SKM-1 treated with dmso at 0.1 percent for 144 hours (cell line): ENCODE data around the gene LPAR2.
"Not testable (repeated sequence)": the region's sequence is repeated elsewhere in the genome, so short reads cannot be mapped to it uniquely, and the experiment has no call there.

Source experiments
- DNase-seq: peaks from one replicate; lab custom pipeline; 2025; ENCODE audit not compliant: unreplicated experiment; lab: John Stamatoyannopoulos, UW

The LPAR2 gene

DNA sequence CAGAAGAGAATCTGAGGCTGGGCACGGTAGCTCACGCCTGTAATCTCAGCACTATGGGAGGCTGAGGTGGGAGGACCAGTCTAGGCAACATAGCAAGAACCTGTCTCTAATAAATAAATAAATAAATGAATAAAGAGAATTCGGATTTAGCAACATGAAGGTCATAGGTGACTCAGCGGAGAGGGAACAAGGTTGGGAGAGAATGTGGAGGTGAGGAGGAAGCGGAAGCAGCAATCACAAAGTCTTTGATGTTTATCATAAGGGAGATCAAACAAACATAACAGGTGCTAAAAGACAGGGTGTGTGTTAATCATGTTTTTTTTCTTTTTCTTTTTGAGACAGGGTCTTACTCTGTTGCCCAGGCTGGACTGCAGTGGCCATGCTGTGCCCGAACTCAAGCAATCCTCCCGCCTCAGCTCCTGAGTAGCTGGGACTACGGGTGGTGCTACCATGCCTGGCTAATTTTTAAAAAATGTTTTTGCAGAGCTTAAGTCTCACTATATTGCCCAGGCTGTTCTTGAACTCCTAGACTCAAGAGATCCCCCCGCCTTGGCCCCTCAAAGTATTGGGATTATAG lies 25.8 kb downstream of the LPAR2 start:
- no peak for DNase-seq

DNA sequence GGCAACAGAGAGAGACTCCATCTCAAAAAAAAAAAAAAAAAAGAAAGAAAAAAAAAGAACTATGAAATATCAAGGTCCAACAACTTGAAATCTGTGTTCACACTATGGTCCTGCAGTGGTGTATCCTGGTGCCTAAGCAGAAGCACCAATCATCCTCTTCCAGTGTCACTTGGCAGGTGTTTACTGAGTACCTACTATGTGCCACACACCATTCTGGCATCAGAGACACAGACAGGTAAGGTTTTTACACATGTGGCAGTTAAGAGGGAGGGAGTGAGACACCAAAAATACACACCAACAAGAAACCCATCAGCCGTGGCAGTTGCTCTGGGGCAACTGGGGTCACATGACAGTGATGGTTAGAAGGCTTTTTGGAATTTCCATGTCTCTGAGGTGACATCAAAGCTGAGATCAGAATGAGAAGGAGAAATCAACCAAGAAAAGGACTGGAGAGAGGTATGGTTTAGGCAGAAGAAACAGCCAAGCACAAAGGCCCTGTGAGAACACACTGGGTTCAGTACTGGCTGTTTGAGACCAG lies 27.2 kb downstream of the LPAR2 start:
- DNase-seq: no peak

DNA sequence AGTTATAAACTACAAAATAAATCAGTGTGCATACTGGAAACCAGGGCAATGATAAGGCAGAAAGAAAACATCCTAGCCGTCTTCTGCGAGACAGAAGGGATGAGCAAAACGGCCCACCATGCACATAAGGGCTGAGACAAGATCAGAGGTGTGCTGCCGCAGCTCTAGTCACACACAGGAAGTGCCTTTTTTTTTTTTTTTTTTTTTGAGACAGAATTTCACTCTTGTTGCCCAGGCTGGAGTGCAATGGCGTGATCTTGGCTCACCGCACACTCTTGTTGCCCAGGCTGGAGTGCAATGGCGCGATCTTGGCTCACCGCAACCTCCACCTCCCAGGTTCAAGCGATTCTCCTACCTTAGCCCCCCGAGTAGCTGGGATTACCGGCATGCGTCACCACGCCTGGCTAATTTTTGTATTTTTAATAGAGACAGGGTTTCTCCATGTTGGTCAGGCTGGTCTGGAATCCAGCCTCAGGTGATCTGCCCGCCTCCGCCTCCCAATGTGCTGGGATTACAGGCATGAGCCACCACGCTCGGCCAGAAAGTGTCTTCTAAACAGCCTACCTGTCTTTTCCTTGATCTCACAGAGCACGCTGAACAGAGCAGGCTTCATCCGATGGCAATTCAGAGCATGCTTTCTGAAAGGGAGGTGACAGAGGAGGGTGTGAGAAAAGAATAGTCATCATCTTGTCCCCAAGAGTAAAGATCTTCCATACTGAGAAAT lies 29.1 kb downstream of the LPAR2 start:
- DNase-seq: not testable (repeated sequence)

DNA sequence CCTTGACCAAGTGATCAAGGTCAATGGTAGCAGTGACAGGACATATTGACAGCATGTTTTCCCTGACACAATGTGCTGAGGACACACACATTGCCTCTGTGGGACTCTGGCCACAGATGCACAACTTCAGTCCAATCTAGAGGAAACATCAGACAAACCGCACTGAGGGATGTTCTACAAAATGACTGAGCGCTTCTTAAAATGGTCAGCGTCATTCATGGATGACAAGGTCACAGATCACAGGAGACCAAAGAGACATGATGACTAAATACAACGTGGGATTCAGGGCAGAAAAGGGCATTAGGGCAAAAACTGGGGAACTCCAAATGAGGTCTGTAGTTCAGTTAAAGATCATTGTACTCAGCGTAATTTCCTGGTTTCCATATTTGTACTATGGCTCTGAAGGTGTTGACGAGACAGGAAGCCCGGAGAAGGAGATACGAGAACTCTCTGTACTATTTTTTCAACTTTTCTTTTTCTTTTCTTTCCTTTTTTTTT lies 30.2 kb downstream of the LPAR2 start:
- no peak for DNase-seq

DNA sequence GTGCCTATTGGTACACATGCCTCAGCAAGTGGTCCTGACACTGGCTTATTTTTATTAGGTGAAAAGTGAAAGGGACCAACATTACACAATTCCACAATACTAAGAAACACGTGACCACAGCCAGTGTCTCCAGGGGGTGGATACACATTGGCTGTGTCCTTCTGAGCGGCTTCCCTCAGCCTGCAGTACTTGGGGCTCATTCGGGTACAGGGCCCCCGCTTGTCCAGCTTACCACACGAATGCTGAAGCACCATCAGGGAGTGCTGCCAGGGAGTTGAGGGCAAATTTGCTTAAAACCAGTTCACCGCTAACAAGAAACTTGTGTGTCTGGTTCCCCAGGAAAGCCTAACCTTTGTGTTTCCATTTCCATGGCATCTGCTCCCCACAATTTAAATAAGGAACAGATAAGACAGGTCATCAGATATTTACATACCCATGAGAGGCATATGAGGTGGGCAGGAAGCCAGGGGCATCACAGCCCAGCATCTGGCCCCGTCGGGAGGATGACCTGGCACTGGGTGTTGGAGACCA lies 32.8 kb downstream of the LPAR2 start:
- no peak for DNase-seq

DNA sequence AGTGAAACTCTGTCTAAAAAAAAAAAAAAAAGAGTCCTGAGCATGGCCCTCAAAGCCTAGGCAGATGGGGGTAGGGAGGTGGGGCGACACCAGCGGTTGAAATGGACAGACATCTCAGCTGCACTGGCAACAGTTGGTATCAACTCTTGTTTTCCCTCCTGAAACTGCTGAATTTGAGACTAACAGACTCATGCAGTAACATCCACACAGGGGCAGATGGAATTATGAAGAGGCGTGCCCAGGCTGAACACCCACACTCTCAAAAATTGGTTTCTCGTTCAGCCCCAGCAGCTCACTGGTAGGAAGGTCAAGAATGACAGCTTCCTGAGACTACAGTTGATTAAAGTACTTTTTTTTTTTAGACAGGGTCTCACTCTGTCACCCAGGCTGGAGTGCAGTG lies 33.6 kb downstream of the LPAR2 start:
- DNase-seq: no peak

DNA sequence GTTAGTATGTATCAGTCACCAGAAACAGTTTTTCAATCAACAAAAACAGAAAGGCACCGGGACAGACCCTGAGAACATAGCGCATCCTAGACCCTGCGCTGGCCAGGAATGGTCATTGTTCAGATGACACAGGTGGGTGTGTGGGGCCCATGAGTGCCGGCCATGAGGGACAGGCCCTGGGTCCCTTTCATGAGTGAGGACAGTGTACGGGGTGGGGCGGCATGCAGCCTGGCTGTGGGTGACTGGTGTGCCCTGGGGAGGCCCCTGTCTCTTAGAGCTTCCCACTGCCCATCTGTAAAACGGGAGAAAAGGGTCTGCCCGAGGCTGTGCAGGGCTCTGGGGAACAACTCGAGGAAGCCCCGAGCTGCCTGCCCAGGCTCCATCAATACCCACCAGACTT lies 35.3 kb downstream of the LPAR2 start:
- no peak for DNase-seq

DNA sequence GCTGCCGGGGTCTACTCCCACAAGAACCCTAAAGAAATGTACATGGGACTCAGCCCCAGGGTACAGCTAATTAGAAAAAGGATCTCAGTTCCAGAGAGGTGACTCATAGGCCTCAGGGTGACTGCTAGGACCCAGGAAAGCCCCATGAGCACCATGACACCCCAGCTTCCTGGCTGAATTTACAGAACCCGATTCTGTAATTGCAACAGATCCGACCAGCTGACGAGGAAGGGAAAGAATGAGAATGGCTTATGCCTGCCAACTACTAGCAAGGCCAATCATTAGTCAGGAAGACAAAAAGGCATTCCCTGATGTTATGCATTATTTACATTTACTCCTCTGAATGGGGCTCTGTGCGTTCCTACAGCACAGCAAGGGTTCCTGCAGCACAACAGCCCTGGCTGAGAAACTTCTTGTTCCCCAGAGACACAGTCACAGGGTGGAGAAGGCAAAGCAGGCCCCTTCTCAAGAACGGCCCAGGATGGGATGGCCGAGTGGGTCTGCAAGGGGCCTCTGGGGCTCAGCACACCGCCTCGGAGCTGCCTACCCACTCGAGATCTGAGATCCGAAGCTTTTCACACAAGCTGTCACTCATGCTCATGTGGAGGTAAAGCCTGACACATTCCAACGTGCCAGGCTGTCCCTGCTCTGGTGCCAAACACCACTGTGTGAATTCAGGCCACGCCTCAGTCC lies 36.7 kb downstream of the LPAR2 start:
- DNase-seq: peak; percentile 31

DNA sequence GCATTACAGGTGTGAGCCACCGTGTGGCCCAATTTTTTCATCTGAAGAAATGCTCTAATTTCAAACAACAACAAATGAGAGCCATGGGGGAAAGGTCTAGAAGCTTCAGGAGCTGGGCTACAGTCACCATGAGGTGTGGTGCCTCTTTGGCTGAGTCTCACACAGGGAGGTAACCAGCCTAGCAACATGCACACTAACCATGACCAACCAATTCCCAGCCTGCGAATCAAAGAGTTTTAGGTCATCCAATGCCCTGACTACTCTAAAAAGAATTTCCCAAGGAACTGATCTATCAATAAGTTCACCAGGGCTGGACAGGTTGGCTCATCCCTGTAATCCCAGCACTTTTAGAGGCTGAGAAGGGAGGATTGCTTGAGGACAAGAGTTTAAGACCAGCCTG lies 39.5 kb downstream of the LPAR2 start:
- DNase-seq: no peak

DNA sequence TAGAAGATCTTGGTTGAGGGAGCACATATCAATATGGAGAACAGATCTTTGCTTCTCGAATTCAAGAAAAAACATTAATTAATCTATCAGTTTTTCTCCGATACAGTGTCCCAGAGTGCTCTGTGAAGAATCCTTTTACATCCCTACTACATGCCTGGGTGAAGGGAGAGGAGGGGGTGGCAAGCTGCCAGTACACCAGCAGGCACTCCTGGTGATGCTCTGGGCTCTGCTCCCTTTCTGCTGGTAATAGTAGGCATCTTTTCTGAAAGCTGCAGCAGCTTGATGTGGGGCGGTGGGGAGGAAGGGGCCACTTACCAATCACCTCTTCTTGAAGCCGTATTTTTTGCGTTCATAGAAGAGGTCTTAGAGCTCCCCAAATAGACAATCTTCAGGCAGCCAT lies 40.2 kb downstream of the LPAR2 start:
- no peak for DNase-seq

DNA sequence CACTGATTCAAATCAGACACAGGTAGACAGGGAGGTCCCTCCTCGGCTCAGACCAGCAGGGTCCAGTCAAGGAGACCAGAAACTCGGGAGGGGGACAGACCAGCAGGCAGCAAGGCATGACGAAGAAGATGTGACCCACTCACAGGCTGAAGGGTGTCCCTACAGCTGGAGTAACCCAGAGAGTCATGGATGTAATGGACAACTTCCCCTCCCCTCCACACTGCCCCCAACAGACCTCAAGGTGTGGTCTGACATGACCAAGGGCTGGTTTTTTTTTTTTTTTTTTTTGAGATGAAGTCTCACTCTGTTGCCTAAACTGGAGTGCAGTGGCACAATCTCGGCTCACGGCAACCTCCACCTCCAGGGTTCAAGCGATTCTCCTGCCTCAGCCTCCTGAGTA lies 43.7 kb downstream of the LPAR2 start:
- DNase-seq: no peak

DNA sequence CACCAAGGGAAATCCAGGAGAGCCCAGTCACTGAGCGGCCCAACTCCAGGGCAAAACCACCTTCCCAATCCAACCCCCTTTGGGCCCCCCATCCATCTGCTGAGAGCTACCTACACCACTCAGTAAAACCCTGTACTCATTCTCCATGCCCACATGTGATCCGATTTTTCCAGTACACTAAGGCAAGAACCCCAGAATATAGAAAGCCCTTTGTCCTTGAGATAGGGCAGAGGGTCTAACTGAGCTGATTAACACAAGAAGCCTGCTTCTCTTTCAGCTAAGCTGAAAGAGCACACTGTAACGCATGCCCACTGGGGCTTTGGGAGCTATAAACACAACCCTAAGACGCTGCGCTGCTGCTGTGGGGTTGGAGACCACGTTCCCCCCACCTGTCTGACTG lies 45.5 kb downstream of the LPAR2 start:
- no peak for DNase-seq

DNA sequence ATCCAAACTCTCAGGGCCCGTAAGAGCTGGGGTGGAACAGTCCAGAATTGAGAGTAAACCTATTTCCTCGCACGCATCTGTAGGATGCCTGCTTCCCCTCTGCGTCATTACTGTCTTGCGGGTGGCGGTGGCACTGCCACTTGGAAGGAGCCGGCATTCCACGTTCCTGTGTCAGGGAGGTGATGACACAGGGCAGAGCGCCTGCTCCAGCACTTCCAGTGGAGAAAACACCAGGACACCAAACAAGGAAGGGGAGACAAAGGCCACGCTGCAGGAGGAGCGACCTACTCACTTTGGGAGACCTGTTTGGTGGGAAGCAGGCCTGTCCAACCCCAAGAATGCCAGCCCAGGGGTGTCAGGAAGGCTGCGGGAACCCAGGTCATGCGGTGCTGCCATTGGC lies 46.6 kb downstream of the LPAR2 start:
- DNase-seq: no peak

DNA sequence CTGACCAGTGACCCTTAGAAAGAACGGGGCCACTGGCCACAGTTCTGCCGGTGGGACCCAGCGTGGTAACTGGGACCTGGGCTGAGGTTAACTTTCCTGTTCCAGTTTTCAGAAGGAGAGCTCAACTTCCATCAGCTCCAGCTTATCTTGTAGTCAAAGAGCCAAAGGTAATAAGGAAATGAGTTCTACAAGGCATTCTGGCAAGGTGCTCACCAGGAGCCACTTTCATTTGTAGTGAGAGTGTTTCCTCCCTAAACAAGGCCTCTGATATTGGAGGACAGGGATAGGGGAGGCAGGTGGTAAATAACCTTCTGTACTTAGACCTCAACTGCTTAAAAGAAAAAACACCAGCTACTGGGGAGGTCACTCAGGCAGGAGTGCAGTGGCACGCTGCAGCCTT lies 47.6 kb downstream of the LPAR2 start:
- DNase-seq: no peak

DNA sequence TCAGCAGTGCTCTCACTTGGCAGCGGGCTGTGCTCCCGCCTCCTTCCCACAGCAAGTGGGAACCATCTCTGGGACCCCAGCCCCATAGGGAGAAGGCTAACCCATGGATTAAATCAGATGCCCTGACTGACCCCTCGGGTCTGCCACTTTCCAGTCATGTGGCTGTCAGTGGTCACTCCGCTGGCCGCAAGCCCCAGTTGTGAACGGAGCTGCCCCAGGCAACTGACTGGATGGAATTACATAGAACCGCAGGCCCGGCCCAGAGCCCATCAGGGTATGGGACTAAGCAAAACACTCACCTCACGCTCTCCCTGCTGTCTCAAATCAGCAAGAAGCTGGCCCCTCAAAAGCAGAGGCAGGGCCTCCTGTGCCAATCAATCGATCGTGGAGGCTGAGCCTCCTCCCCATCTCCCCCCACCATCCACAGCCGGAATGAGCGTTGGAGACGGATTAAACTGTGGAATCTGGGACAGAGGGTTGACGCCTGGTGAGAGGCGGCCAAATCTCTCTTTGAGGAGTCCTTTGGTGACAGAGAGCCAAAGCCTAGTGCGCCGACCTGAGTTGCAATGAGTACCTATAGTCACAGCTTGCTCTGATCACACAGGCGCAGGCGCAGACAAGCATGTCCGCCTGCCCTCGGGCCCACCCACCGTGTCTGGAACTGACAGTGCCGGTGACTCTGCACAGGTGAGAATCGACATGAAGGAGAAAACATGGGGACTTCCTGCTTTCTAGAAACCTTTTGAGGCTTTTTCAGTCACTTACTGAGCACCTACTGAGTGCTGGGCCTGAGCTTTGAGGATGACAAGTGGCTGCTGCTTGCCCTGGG lies 48.3 kb downstream of the LPAR2 start:
- DNase-seq: no peak

DNA sequence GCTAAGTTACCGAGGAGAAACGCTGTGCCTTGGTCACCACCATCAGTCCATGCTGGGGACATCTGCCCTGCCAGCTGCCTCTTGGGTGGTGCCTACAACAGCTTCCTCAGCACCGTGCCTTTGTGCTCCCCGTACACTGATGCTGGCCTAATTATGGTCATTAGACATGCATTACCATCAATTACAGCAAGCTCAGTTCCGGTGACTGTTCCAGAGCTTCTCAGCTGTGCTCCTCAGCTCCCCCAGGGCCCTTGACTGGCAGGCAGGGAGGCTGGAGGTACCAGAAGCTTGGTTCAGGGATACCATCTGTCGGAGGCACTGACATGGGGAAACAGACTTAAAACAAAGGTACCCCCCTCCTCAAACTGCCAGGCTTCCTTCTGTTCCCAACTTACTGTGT lies 49.8 kb downstream of the LPAR2 start:
- DNase-seq: no peak

DNA sequence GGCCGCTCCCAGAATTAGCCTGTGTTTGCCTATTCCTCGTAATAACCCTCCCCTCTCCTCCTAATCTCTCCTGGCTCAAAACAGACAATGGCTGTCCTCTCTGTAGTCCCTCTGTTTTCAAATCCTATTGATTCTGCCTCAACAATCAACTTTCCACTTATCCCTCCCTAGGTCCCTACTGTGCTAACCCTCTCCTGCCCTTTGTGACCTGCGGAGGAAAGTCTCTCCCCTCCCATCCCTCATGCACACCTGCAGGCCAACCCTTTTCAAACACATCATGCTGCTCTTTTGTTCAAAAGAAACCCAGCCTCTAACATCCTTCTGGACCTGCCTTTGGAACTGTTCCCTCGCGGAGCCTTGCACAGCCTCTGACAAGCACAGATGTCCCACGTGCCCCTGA lies 52.6 kb downstream of the LPAR2 start:
- no peak for DNase-seq
